GM18505 (cell line): ENCODE data around the gene TMEM45A.
"Not testable (repeated sequence)": the region's sequence is repeated elsewhere in the genome, so short reads cannot be mapped to it uniquely, and the experiment has no call there.

Experiments
- ATAC-seq: cut with Tn5 transposase; IDR thresholded peaks from one replicate; pipeline ENCODE4 v1.9.1; 2021; ENCODE audit not compliant: unreplicated experiment
- POLR2A ChIP-seq: IDR thresholded peaks from 4 replicates; pipeline ENCODE4 v1.6.1; 2011; ENCODE audit warnings: borderline replicate concordance; ENCODE audit not compliant: insufficient read depth, insufficient read length; ENCODE audit errors: extremely low read depth

The TMEM45A gene

DNA sequence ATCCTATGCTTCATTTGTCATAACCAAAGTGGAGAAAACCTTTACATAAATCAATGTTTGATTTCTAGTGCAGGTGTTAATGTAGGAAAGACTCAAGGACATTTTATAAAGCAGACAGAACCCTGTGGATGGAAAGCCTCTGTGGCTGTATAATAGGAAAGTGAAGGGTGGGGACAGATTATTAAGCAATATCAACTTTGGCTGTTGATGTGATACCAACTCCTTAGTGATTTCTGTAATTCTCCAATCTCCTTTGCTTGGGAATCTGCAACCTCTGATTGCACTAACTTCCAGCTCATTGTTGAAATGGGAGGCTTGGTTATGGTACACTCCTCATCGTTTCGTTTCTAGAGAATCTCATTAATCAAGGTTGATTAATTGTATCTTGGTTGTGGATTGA lies 87.7 kb downstream of the TMEM45A start:
- no peak for TF ChIP-seq POLR2A
- ATAC-seq, result no peak

DNA sequence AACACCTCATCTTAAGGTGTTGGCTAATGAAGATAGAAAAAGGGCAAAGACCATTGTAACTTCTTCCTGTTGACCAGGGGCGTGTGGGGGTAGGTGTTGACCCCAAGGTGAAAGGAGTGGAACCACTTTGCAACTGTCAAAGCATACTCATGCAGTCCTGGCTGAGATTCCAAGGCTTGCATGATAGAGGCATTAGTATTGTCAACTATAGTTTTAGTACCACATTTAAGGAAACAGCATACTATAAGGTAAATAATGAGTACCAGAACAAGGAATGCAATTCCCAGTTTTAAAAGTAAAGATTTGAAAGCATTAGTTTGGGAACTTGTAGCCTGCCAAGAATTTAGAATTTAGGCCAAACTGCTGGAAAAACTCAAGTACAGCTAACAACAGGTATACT lies 89.2 kb downstream of the TMEM45A start:
- ATAC-seq, result no peak
- TF ChIP-seq POLR2A, result no peak

DNA sequence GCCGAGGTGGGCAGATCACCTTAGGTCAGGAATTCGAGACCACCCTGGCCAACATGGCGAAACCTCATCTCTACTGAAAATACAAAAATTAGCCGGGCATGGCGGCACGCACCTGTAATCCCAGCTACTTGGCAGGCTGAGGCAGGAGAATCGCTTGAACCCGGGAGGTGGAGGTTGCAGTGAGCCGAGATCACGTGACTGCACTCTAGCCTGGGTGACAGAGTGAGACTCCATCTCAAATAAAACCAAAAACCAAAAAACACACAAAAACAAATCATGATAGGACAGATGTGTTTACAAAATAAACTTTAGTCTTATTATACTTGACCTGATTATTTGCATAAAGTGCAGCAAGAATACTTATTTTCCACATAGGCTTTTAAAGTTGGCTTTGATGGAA lies 89.7 kb downstream of the TMEM45A start:
- ATAC-seq, result not testable (repeated sequence)

DNA sequence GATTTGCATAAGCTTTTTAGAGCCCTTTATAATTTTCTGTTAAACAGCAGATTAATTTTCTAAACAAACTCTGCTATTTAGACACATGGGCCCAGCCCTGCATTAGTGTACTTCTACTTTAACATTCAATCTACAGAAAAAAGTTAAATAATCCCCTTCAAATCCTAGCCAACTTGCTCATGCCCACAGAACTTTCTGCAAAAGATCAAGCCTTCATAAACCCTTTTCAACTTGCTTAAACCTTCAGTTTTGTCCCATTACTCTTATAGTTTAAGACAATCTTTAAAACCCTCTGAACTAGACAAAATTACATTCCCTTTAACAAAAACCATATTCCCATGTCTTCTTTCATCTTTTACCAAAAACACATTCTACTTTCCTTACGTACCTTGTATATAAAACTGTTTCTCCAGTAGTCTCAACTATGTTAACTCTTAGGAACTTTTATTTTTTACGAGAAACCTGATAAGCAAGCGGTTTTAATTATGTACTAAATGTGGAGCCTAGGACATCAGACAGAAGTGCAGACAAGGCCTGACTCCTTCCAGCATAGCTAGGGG lies 91.8 kb downstream of the TMEM45A start:
- no peak for TF ChIP-seq POLR2A
- ATAC-seq, result no peak

DNA sequence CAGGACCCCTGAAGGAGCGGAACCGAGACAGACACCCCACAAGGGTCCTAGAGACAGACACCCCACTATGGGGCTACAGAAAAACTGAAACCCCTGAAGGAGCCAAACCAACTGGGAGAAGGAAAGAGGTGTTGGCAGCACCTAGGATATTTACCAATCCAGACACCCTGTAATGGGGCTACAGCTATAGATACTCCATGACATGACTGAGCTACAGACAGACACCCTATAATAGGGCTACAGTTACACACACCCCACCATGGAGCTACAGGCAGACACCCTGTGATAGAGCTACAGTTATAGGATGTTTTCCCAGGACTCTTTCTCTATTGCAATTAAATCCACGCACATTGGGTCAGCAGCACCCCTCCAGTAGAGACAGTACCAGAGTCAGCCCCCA lies 94.4 kb downstream of the TMEM45A start:
- ATAC-seq, result no peak
- TF ChIP-seq POLR2A, result no peak

DNA sequence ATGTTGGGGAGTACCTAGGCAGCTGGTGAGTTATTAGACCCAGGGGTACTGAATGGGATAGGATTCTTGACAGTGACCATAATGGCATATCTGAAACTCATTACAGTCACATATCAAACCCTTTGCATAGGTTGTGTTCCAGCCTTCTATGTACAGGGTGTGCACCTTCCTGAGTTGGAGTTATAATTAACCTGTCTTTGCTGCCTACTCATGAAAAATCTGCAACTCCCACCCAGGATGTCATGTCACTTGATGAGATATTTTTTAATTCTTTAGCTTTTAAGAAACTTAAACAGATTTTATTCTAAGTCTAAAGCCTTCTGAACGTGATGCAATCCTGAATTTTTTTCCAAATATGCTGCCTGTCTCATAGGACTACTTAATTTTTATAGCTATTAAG lies 95.8 kb downstream of the TMEM45A start:
- ATAC-seq, result no peak

DNA sequence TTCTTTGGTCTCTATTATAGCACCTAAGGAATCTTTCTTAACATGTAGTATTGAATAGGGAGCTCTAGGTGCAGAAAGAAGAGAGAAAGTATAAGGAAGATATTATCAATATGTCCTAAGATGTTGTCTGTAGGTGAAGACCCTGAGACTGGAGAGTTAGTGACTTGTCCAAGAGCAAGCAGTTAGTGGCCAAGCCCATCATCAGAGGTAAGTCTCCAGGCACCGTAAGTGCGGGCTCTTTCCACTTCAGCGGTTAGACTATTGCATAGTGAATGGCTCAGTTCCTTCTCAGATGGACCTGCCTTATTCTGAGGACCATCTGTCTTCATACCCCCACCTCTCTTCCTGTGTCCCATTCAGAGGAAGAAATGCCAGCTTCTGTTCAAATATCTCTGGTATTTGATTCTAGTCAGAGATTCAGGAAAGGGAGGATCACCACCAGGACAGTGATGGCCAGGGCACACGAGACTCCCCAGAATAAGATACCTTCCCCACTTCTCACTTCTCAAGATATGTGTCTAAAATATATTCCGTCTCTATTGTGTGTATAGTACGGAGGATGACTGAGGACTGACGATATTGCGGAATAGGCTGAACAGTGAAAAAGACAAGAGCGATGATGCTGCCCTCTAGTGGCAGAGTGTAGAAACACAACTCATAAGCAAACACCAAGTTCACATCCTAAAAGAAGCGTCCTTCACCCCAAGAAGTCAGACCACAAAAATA lies 97.9 kb downstream of the TMEM45A start:
- peak; percentile 76 for ATAC-seq
- no peak for TF ChIP-seq POLR2A

More for the DNA sequence above, 95.8 kb downstream of the TMEM45A start:
- no peak for TF ChIP-seq POLR2A

DNA sequence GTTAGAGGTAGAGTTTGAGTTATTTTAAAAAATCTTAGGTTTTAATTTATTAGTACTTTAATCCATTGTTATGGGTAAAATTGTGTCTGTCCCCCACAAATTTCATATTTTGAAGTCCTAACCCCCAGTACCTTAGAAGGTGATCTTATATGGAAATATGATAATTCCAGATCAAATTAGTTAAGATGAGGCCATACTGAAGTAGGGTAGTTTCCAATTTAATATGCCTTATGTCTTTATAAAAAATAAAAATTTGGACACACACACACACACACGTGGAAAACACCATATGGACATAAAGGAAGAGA lies 98.4 kb downstream of the TMEM45A start:
- ATAC-seq, result no peak
- TF ChIP-seq POLR2A, result no peak

DNA sequence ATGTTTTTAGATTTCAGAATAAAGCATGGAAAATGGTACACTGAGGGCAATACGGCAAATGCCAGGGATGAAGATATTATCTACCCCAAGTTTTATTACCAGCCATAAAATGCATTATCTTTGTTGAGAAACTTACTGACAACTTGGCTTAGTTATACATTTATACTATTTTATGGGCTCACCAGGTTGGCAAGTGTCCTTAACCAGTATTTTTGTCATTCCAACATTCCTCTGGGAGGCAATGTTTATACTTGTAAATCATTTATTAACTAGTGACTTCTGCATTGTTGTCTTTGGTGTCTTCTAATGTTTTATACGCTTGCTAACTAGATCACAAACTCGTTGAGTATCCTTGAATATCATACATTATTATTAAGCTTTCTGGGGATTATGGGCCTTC lies 99.0 kb downstream of the TMEM45A start:
- no peak for TF ChIP-seq POLR2A
- no peak for ATAC-seq

DNA sequence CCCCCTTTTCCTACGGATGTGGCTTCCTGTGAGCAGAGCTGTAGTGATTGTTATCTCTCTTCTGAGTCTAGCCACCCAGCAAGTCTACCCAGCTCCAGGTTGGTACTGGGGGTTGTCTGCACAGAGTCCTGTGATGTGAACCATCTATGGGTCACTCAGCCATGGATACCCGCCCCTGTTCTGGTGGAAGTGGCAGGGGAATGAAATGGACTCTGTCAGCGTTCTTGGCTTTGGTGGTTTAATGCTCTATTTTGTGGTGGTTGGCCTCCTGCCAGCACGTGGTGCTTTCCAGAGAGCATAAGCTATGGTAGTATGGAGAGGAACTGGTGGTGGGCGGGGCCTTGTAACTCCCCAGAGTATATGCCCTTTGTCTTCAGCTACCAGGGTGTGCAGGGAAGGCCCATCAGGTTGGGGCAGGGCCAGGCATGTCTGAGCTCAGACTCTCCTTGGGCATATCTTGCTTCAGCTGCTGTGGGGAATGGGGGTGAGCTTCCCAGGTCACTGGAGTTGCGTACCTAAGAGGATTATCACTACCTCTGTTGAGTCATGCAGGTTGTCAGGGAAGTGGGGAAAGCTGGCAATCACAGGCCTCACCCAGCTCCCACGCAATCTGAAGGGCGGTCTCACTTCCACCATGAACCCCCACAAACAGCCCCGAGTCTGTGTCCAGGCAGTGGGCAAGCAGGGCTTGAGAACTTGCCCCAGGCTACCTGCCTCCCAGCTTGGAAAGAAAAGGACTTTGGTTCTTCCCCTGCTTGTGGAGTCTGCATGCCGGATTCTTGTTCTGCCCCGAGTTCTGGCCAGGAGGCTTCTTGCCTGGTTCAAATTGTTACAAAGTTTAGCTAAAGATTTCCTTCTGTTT lies 108.0 kb downstream of the TMEM45A start:
- ATAC-seq, result no peak
- no peak for TF ChIP-seq POLR2A

DNA sequence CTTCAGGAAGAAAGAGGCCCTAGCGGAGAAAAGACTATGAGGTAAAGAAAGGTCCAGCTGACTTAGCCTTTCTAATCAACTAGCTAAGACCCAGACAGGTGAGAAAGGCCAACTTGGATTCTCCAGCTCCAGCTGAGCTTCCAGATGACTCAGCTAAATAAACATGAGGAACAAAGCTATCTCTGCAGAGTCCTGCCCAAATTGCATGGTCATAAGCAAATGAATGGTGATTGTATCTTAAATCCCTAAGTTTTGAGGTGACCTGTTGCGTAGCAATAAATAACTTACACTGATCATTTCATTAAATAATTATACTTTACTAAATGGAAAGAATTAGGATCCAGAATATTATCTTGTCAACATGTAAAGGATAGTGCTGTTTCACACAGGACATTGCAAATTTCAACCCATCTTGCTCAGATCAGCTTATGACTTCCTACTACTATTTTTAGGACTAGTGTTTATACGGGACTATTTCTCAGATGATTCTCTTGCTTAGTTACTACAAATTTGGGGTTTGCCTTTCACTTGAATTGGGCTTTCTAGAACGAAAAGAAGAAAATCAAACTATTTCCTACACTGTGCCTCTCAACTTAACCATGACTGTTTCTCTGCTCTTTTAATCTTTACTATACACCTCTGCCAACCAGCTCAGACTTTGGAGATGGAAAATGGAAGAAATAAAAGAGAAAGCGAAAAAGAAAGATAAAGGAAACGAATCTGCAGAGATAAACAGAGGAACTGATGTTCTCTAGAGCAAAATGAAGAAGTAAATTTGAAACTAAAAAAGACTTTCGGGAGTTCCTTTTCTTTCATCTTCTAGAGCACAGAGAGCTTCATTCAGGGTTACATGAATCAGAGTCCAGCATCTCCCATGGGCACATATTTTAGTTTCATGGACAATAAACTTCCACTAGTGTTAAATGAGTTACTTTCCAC lies 110.4 kb downstream of the TMEM45A start:
- no peak for TF ChIP-seq POLR2A
- no peak for ATAC-seq

DNA sequence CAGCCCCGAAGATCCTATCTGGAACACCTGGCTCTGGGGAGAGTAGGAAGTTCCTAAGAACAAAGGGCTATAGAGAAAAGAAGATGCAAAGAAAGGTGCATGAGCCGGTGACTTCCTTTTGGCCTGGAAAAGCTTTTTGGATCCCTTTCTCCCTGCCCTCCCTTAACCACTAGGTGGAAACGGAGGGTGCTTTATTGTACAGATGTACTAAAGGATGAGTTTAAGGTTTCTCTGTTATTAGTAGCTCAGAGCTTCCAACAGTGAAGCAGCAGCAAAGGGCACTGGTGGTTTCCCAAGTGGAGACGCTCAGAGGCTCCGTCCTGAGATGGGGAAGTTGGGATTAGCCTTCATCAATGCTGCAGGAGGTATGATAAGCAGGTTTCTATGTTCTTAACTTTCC lies 111.0 kb downstream of the TMEM45A start:
- TF ChIP-seq POLR2A, result no peak
- ATAC-seq, result no peak

DNA sequence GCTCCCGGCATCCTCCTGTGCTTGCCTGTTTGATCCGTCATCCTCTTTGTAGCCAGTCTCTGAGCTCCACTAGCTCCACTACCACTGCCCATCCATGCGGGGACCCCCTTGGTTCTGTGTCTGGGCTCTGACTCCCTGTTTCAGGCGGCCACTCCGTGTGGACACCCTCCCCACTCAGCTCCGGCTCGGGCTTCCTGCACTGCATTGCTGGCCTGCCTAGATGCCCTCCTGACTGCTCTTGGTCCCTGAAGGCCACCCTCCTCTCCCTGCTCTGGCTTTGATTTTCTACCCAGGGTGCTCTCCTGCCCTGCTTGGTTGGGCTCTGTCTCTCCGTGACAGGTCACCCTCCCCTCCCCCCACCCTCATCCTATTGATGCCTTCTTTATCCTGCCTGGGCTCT lies 112.9 kb downstream of the TMEM45A start:
- no peak for ATAC-seq
- TF ChIP-seq POLR2A, result no peak
